ENCODE data around the gene PTPRA. TPM values are rescaled to one million over a fixed set of nuclear protein-coding genes. Genes with fewer than 3 reads are reported as not detected.

Gene PTPRA
- total and polyA plus RNA-seq, 8 donors = 6.8 to 29.1 (median 18.2) TPM

DNA sequence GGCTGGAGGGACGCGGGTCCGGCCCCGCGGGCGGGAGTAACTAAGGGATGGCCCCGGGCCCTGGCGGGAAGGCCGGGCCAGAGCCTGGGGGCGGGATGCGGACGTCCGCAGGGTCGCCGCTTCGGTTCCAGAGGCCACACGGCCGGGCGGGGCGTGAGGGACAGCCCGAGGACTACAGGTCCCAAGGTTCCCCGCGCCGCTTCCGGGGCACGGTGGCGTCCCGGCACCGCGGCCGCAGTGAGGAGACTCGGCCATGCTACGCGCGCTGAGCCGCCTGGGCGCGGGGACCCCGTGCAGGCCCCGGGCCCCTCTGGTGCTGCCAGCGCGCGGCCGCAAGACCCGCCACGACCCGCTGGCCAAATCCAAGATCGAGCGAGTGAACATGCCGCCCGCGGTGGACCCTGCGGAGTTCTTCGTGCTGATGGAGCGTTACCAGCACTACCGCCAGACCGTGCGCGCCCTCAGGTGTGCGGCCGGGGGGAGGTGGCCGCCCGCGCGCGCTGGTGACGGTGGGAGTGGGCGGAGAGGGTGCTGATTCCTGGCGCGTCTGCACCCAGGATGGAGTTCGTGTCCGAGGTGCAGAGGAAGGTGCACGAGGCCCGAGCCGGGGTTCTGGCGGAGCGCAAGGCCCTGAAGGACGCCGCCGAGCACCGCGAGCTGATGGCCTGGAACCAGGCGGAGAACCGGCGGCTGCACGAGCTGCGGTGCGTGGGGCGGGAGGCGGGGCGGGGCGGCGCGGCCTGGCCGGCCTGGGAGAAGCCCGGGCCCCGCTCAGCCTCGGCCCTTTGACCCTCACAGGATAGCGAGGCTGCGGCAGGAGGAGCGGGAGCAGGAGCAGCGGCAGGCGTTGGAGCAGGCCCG is 172.8 kb downstream of the PTPRA start, which contains the start of gene MRPS26:
Gene MRPS26 (plus strand): TSS at position 237 of the 861 bp plus-strand sequence. CDS start 17 bp downstream, at position 254.
- peaks cover 0 to 21% (median 6%) of the 10 kb centered on the region in 3 donors for H3K4me1 ChIP-seq
- peak within 1 kb of the TSS; percentile 45 to 85 (median 78) for H3K27ac ChIP-seq
- no peaks in the 10 kb centered on the region for H3K27me3 ChIP-seq
- peak within 1 kb of the TSS; percentile 87 to 96 (median 94) for H3K4me3 ChIP-seq
- WGBS, 2 donors = 0% methylated on average over 96 to 104 of the region's 104 CpGs
- ATAC-seq (peak; percentile 92 to 97 (median 94)), FAIRE-seq (no peak), DNase-seq (peak; percentile 86 to 96 (median 88))
- peaks cover 0 to 14% (median 11%) of the 10 kb centered on the region in 3 donors for H3K36me3 ChIP-seq
- intact Hi-C loops (cut with DNase I) = no loop called here
- TF ChIP-seq, protein P1, sequence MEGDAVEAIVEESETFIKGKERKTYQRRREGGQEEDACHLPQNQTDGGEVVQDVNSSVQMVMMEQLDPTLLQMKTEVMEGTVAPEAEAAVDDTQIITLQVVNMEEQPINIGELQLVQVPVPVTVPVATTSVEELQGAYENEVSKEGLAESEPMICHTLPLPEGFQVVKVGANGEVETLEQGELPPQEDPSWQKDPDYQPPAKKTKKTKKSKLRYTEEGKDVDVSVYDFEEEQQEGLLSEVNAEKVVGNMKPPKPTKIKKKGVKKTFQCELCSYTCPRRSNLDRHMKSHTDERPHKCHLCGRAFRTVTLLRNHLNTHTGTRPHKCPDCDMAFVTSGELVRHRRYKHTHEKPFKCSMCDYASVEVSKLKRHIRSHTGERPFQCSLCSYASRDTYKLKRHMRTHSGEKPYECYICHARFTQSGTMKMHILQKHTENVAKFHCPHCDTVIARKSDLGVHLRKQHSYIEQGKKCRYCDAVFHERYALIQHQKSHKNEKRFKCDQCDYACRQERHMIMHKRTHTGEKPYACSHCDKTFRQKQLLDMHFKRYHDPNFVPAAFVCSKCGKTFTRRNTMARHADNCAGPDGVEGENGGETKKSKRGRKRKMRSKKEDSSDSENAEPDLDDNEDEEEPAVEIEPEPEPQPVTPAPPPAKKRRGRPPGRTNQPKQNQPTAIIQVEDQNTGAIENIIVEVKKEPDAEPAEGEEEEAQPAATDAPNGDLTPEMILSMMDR (IDR thresholded peaks at IDR 0.05) = no peak
- H3K9me3 ChIP-seq = no peaks in the 10 kb centered on the region

DNA sequence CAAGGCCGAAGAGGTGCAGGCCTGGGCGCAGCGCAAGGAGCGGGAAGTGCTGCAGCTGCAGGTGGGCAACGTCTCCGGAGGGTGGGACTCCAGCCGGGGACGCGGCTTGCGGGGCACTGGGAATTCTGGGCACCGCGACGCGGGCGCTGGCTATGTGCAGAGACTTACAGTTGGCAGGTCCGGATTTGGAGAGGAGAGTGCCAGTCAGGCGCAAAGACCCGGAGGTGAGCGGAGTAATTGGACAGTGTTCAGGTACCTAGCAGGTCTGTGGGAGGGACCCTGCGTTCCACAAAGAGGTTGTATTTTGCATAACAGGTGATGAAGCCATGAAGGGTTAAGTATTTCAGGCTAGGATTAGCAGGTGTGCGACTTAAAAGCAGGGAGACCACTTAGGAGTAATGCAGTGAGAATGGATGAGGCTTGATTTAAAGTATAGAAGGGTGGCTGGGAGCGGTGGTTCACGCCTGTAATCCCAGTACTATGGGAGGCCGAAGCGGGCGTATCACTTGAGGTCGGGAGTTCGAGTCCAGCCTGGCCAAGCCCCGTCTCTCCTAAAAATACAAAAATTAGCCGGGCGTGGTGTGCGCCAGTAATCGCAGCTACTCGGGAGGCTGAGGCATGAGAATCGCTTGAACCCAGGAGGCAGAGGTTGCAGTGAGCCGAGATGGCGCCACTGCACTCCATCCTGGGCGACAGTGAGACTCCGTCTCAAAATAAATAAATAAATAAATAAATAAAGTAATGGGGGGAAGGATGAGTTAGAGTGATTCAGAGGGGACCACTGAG is 173.6 kb downstream of the PTPRA start:
- 28 to 38% methylated on average over 36 to 39 of the region's 39 CpGs for WGBS, 2 donors
- H3K4me3 ChIP-seq = peak overlapping the region; percentile 87 to 96 (median 94)
- FAIRE-seq (no peak), ATAC-seq (peak in 3 of 4 donors; percentile 1 to 17 (median 4)), DNase-seq (peak in 2 of 6 donors; percentile 33 to 82)
- TF ChIP-seq, protein P1 (IDR thresholded peaks at IDR 0.05) = no peak
- H3K27me3 ChIP-seq = no peaks in the 10 kb centered on the region
- H3K4me1 ChIP-seq = peaks cover 0 to 16% (median 6%) of the 10 kb centered on the region in 3 donors
- peaks cover 0 to 14% (median 11%) of the 10 kb centered on the region in 3 donors for H3K36me3 ChIP-seq
- H3K27ac ChIP-seq = peak overlapping the region; percentile 45 to 85 (median 78)
- intact Hi-C loops (cut with DNase I) = no loop called here
- no peaks in the 10 kb centered on the region for H3K9me3 ChIP-seq

DNA sequence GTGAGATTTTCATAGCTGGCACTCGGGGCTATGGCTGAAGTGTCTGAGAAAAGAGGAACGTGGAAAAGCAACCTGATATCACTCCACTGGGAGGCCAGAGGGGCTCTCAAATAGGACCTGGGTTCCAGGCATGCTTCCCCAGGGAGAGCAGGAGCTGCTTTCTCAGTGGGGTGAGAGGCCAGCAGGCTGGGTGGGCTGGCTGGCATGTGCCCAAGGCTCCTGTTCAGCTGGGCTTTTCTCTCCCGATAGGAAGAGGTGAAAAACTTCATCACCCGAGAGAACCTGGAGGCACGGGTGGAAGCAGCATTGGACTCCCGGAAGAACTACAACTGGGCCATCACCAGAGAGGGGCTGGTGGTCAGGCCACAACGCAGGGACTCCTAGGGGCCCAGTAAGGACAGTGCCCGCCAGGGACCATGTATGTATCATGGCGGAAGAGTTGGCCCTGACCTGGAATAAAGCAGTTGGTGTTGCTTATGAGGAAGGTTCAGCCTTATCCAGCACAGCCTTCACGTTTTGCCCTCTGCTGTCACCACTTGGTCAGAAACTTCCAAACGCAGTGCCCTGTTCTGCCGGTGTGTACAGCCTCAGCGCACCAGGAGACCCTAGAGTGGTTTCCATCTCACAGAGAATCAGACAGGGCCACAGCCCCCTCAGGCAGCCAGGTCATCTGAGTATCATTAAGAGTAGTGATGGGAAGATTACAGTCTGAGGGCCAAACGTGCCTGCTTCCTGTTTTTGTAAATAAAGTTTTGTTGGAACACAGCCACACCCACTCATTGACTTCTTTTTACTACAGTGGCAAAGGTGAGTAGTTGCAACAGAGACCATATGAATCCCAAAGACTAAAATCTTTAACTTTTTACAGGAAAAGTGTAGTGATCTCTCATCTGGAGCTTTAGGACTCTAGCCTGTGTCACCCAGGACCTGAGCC is 174.5 kb downstream of the PTPRA start:
- intact Hi-C loops (cut with DNase I) = no loop called here
- Histone ChIP-seq H3K36me3 (peaks cover 0 to 14% (median 11%) of the 10 kb centered on the region in 3 donors), H3K4me3 (no peak overlapping the region), H3K4me1 (peaks cover 0 to 11% (median 6%) of the 10 kb centered on the region in 3 donors), H3K9me3 (no peaks in the 10 kb centered on the region), H3K27ac (no peak overlapping the region), H3K27me3 (no peaks in the 10 kb centered on the region)
- TF ChIP-seq, protein P1 (IDR thresholded peaks at IDR 0.05) = no peak
- DNase-seq = peak in 2 of 6 donors; percentile 36 to 61
- WGBS, 2 donors = 83 to 84% methylated on average over 14 of the region's 14 CpGs
- no peak for FAIRE-seq
- no peak for ATAC-seq

DNA sequence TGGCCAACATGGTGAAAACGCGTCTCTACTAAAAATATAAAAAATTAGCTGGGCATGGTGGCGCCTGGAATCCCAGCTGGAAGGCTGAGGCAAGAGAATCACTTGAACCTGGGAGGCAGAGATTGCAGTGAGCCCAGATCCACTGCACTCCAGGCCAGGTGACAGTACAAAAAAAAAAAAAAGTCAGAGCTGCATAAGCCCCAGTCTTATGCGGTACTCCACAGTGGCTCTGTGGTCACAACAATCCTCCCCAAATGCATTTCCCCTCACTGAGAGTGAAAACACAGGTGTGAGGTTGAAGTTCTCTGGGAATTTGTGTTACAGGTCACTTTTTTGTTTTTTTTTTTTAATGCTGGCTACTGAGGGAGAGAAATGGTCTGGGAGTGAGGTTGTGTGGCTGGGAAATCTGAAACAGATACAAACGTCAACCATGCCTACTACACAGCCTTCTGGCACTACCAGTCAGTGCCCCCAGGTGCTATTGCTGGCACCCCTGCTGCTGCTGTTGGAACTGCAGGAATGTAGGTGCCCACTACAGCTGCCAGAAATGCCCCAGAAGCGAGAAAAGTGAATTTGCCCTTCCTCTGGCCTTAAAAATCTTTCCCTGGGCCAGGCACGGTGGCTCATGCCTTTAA is 178.2 kb downstream of the PTPRA start:
- ATAC-seq = no peak
- Histone ChIP-seq H3K27me3 (no peaks in the 10 kb centered on the region), H3K4me3 (no peak overlapping the region), H3K27ac (no peak overlapping the region), H3K9me3 (no peaks in the 10 kb centered on the region), H3K36me3 (peaks cover 0 to 14% (median 11%) of the 10 kb centered on the region in 3 donors), H3K4me1 (peaks cover 0 to 8% (median 6%) of the 10 kb centered on the region in 3 donors)
- FAIRE-seq = no peak
- intact Hi-C loops (cut with DNase I) = loop anchor here in 1 of 3 donors (10.0 kb wide), 1 partner anchor 63 kb away; no protein-coding TSS in a partner anchor
- 72 to 78% methylated on average over 7 of the region's 7 CpGs for WGBS, 2 donors
- no peak for DNase-seq
- TF ChIP-seq, protein P1 (IDR thresholded peaks at IDR 0.05) = no peak

Measured in pancreas (tissue), 10 donors.